Activated CD8-positive, alpha-beta memory T cell treated with anti-CD3 and anti-CD28 coated beads for 36 hours (primary cell): ENCODE data around the gene SHOC1. TPM values are rescaled to one million over a fixed set of nuclear protein-coding genes. Genes with fewer than 3 reads are reported as not detected.
"Not testable (repeated sequence)": the region's sequence is repeated elsewhere in the genome, so short reads cannot be mapped to it uniquely, and the experiment has no call there.

Experiments used
- CTCF ChIA-PET: fragments of 350-600 bp; sonication (Branson Sonifier 250); formaldehyde crosslinking; loops from one replicate; lab custom pipeline; 2021; ENCODE audit warnings: antibody characterized with exemption; lab: Charles Lee
- POLR2A ChIA-PET: fragments of 350-600 bp; sonication (Branson Sonifier 250); formaldehyde crosslinking; loops from one replicate; lab custom pipeline; 2021; ENCODE audit warnings: antibody characterized with exemption; lab: Charles Lee
- total RNA-seq, 2 experiments: library from RNA; stranded (reverse); gene quantifications; one replicate each; pipeline ENCODE4 v1.2.3, GENCODE V29; 2021

The SHOC1 gene
- total RNA-seq, 2 experiments from 2014 or later: not detected

DNA sequence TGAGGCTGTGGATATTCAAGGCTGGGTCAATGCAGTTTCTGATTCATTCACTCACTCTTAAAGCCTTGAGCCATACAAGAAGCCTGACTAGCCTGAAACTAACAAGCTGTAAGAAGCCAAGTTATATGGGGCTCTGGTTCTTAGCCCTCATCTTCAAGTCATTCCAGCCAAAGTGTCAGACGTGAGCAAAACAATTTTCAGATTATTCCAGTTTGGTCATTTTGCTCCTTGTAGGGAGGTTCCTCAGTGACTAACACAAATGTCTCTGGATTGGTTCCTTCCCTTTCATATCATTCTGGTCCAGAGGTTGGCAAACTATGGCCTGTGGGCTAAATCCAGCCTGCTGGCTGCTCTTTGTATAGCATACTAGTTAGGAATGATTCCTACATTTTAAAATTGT is 12.5 kb upstream of the SHOC1 start:
- POLR2A ChIA-PET: no interaction called here
- CTCF ChIA-PET: no interaction called here

GRCh38 chr9:111806259-111806658 is 11.5 kb upstream of the SHOC1 start:
- POLR2A ChIA-PET: interaction anchor here (0.6 kb wide), 1 partner anchor 83 kb away, joined by 8 read pairs; no protein-coding TSS in a partner anchor
- CTCF ChIA-PET: interaction anchor here (0.5 kb wide), 1 partner anchor 125 kb away, joined by 3 read pairs; no protein-coding TSS in a partner anchor

DNA sequence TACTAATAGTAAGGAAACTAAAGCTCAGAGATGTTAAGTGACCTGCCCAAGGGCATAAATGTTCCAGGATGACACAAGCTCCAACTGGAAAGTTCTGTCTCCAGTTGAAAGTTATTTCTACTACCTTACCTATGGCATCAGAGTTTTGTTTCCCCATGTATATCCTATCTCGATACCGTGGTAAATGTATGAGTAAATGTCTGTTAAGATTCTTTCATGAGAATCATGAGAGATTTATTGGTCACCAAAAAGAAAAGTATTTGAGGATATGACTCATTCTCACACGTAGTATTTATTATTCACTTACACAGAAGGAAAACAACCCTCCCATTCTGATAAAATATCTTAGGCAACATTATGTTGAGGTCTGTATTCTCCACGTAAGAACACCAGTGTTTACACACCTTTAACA is 11.1 kb upstream of the SHOC1 start:
- CTCF ChIA-PET: interaction anchor here (0.5 to 0.8 kb wide), 2 partner anchors 126 to 292 kb away, joined by 3 read pairs; no protein-coding TSS in a partner anchor
- POLR2A ChIA-PET: interaction anchor here (0.6 kb wide), 1 partner anchor 83 kb away, joined by 8 read pairs; no protein-coding TSS in a partner anchor

- ChIA-PET POLR2A (no interaction called here), CTCF (interaction anchor here (0.8 kb wide), 1 partner anchor 293 kb away, joined by 3 read pairs; no protein-coding TSS in a partner anchor)
Measured at GRCh38 chr9:111805262-111805661, 10.5 kb upstream of the SHOC1 start.

GRCh38 chr9:111804636-111805035 is 9.9 kb upstream of the SHOC1 start:
- CTCF ChIA-PET: no interaction called here
- POLR2A ChIA-PET: no interaction called here

DNA sequence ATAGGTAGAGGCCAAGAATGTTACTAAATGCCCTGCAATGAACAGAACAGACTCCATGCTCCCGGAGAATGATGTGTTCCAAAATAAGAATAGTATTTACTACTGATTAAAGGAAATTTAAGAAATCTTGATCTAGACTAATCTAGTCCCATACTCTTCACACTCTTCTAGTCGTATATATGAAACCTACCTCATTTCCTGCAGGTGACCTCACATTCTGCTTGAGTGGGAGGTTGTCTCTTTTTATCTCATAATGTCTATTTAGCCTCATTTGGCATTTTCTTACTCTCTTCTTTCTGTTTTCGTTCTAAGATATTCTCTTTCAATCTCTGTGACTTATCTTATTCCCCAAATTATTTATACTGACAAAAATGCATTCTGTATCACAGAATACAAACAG is 9.2 kb upstream of the SHOC1 start:
- ChIA-PET CTCF (interaction anchor here (0.6 to 0.7 kb wide), 3 partner anchors 10 to 440 kb away, joined by 3 to 6 read pairs (median 5); no protein-coding TSS in a partner anchor), POLR2A (no interaction called here)

- CTCF ChIA-PET: interaction anchor here (1.2 kb wide), 1 partner anchor 15 kb away, joined by 3 read pairs; no protein-coding TSS in a partner anchor
- POLR2A ChIA-PET: no interaction called here
Measured at GRCh38 chr9:111799915-111800526, 5.3 kb upstream of the SHOC1 start.

DNA sequence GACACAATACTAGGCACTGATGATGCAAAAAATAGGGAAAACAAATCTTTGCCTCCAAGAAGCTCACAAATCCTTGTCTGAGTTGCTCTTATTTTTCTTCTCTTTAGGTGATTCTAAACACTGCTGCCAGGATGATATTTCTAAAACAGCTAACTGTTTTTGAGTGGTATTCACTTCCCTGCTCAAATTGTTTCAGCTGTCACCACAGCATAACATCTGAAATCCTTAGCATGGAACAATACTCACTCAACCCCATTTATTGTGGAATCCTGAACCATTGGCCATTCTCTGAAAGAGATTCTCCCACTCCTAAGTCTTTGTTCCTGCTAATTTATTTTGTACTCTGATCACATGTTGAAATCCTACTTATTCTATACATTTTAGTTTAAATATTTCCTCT is 4.8 kb upstream of the SHOC1 start:
- POLR2A ChIA-PET: no interaction called here

DNA sequence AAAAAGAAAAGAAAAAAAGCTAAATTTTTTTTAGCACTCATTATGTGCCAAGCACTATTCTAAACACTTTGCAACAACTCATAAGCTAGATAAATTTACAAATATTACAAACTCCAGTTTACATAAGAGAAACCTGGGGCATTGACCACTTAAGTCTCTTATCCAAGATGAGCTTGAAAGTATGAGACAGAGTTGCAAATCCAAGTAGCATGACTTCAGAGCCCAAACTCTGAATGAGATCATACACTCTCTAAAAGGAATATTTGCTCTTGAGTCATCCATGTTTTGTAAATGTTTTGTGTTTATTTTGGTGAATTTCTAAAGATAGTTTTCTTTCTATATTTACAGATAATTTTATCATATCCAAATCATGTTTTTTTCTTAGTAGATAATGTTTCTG is 4.0 kb upstream of the SHOC1 start:
- POLR2A ChIA-PET: no interaction called here

More for the DNA sequence above, 4.8 kb upstream of the SHOC1 start:
- CTCF ChIA-PET: no interaction called here

GRCh38 chr9:111795557-111795839 is 761 bp upstream of the SHOC1 start:
- POLR2A ChIA-PET: no interaction called here
- CTCF ChIA-PET: no interaction called here

More for the DNA sequence above, 4.0 kb upstream of the SHOC1 start:
- CTCF ChIA-PET: interaction anchor here (0.6 kb wide), 1 partner anchor 380 kb away, joined by 3 read pairs; no protein-coding TSS in a partner anchor

DNA sequence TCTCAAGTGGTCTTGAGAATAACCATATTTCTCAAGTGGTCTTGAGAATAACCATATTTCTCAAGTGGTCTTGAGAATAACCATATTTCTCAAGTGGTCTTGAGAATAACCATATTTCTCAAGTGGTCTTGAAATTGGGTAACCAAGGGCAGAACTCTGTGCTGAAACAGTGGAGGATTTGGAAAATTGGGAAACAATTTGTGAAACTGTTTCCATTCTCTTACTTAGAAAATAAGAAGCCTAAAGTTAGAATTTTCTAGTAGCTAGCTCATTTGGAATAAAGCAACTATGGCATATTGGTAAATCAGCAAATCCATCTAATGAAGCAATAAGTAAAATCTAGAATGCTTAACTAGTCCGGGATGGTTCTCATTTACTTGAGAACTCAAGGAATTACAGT is 2.9 kb downstream of the SHOC1 start:
- CTCF ChIA-PET, POLR2A ChIA-PET: not testable (repeated sequence)

GRCh38 chr9:111789881-111790280 is 4.9 kb downstream of the SHOC1 start:
- POLR2A ChIA-PET: no interaction called here
- CTCF ChIA-PET: interaction anchor here (0.7 kb wide), 1 partner anchor 255 kb away, joined by 3 read pairs; no protein-coding TSS in a partner anchor

GRCh38 chr9:111783857-111784256 is 10.9 kb downstream of the SHOC1 start:
- CTCF ChIA-PET: interaction anchor here (0.9 to 1.1 kb wide), 3 partner anchors 12 to 291 kb away, joined by 3 to 4 read pairs (median 4); no protein-coding TSS in a partner anchor
- POLR2A ChIA-PET: no interaction called here

DNA sequence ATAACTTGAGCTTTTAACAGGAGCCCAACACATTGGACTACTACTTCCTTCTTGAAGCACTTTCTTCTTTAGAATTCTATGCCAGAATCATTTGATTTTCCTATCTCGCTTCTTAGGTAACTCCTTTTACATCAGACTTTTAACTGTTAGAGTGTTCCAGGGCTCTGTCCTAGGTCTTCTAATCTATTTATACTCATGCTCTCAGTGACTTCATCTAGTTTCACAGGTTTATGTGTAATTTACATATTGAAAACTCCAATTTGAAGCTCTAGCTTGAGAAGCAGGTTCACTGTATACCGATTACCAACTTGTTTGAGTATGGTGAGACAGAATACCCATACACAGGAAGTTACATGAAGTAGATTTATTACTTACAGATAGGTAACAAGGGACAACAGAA is 11.3 kb downstream of the SHOC1 start:
- ChIA-PET CTCF (interaction anchor here (1.1 kb wide), 1 partner anchor 292 kb away, joined by 4 read pairs; no protein-coding TSS in a partner anchor), POLR2A (no interaction called here)

GRCh38 chr9:111766066-111766465 is 28.7 kb downstream of the SHOC1 start:
- CTCF ChIA-PET: no interaction called here
- POLR2A ChIA-PET: no interaction called here

DNA sequence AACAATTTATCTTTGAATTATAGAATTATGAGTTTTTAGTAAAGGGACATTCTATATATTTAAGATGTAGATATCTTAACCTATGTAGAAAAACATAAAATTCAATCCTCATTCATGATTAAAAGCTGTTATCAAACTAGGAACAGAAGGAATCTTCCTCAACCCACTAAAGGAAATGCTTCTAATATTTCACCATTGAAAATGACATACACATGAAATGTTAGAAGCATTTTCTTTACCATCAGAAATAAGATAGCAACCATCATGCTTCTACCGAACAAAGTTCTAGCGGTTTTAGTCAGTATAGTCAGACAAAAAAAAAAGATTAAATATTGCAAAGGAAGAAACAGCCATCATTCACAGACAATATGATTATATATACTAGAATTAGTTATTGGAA is 32.2 kb downstream of the SHOC1 start:
- CTCF ChIA-PET: no interaction called here
- POLR2A ChIA-PET: no interaction called here

GRCh38 chr9:111759762-111760639 is 34.7 kb downstream of the SHOC1 start:
- ChIA-PET POLR2A (no interaction called here), CTCF (interaction anchor here (0.8 to 5.9 kb wide), 2 partner anchors 12 to 315 kb away, joined by 3 to 33 read pairs; no protein-coding TSS in a partner anchor)

DNA sequence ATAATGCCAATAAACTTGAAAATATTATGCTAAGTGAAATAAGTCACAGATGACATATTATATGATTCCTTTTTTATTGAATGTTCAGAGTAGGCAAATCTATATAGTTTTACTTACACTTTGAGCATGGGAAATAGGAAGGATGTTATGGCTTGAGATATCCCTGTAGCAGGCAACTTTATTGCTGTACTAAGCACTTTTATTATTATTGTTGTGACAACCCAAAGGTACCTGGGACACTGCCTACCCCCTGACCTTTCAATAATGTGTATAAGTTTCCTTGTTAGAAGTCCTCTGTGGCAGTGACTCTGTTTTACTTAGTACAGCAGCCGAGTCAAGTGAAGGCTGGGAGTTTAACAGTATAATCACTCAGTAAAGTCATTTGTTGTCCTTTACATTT is 39.9 kb downstream of the SHOC1 start:
- POLR2A ChIA-PET: no interaction called here
- CTCF ChIA-PET: no interaction called here

- ChIA-PET POLR2A (no interaction called here), CTCF (no interaction called here)
Measured at GRCh38 chr9:111752455-111752854, 42.3 kb downstream of the SHOC1 start.
